Activated CD8-positive, alpha-beta memory T cell treated with anti-CD3 and anti-CD28 coated beads for 36 hours (primary cell): ENCODE measurements around the gene SIM2. TPM values are rescaled to one million over a fixed set of nuclear protein-coding genes. Genes with fewer than 3 reads are reported as not detected.

ENCODE experiments used
- CTCF ChIA-PET: fragments of 350-600 bp; sonication (Branson Sonifier 250); formaldehyde crosslinking; loops from one replicate; lab custom pipeline; 2021; ENCODE audit warnings: antibody characterized with exemption; lab: Charles Lee
- POLR2A ChIA-PET: fragments of 350-600 bp; sonication (Branson Sonifier 250); formaldehyde crosslinking; loops from one replicate; lab custom pipeline; 2021; ENCODE audit warnings: antibody characterized with exemption; lab: Charles Lee
- total RNA-seq, 2 experiments: library from RNA; stranded (reverse); gene quantifications; one replicate each; pipeline ENCODE4 v1.2.3, GENCODE V29; 2021

The SIM2 gene
- total RNA-seq, 2 experiments from 2014 or later, result not detected

DNA sequence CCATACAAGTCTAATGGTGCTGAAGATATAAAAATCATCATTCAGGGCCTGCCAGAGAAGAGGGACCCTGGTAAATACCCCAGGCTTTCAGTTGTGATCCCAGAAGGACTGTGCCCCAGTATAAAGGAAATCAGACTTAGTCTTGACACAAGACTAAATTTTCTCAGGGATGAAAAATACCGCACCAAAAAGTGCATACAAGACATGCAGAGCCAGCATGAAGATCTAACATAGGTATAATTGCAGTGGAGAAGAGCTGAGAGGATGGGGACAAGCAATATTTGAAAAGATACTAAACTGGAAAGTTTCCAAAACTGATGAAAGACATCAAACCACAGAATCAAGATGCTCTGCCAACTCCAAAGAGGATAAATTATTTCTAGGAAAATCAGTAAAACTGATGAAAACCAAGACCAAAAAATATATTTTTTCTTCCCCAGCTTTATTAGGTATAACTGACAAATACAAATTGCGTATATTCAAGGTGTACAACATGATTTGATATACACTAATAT is 17.7 kb upstream of the SIM2 start:
- CTCF ChIA-PET, result no interaction called here

DNA sequence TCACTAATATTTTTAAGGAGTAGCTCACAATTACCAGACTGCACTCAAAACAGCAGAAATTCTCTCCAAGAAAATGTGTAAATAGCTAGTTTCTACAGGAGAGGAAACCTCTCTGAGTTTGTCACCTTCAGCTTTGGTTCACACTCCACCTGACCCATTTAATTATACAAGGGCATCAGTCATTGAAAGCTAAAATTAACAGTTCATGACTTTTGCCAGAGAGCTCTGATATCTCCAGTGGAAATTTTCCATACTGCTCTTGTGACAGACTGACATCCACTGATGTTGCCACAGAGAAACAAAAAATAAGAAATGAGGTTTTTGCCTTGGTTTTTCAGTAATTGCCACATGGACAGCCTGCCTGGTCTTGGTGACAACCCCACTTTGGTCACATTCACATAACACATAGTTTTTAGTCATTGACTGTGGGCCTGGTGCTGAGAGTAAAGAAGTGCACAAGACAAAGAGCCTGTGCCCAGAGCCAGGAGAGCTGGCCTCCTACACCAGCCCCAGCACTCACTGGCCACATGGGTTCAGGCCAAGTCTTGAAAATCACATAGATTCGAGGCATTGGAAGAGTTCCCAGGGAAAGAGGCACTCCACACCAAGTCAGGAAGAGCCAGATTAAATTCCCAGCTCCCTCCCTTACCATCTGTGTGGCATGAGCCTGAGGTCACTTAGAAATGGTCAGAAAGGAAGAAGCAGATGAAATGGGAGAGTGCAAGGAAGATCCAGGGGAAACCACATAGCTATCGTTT is 13.8 kb upstream of the SIM2 start:
- CTCF ChIA-PET, result no interaction called here
- POLR2A ChIA-PET, result no interaction called here

More for the DNA sequence above, 17.7 kb upstream of the SIM2 start:
- POLR2A ChIA-PET, result no interaction called here

GRCh38 chr21:36686955-36687354 is 12.0 kb upstream of the SIM2 start:
- POLR2A ChIA-PET, result no interaction called here

GRCh38 chr21:36688324-36688723 is 10.6 kb upstream of the SIM2 start:
- CTCF ChIA-PET, result interaction anchor here (0.5 kb wide), 1 partner anchor 258 kb away, joined by 3 read pairs; no protein-coding TSS in a partner anchor
- POLR2A ChIA-PET, result no interaction called here

More at GRCh38 chr21:36686955-36687354, 12.0 kb upstream of the SIM2 start:
- CTCF ChIA-PET, result no interaction called here

DNA sequence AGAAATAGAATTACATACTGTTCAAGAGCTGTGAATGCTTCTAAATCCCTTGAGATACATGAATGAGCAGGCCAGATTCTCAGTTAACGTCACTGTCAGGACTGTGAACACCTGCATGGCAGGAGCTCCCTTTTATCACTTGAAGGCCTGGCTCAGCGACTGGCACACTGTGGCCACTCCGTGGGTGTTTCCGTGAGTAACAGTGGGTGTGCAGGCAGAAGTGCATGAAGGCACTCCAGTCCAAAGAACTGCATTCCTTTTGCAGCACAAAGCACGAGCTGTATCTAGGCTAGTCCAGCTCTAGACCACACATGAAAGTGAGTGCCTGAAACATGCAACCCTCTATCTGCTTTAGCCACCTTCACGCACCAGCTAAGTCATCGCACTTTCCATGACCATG is 9.6 kb upstream of the SIM2 start:
- ChIA-PET CTCF (no interaction called here), POLR2A (no interaction called here)

GRCh38 chr21:36690628-36691554 is 8.0 kb upstream of the SIM2 start:
- ChIA-PET POLR2A (no interaction called here), CTCF (no interaction called here)

GRCh38 chr21:36691555-36692041 is 7.3 kb upstream of the SIM2 start:
- ChIA-PET CTCF (no interaction called here), POLR2A (no interaction called here)

DNA sequence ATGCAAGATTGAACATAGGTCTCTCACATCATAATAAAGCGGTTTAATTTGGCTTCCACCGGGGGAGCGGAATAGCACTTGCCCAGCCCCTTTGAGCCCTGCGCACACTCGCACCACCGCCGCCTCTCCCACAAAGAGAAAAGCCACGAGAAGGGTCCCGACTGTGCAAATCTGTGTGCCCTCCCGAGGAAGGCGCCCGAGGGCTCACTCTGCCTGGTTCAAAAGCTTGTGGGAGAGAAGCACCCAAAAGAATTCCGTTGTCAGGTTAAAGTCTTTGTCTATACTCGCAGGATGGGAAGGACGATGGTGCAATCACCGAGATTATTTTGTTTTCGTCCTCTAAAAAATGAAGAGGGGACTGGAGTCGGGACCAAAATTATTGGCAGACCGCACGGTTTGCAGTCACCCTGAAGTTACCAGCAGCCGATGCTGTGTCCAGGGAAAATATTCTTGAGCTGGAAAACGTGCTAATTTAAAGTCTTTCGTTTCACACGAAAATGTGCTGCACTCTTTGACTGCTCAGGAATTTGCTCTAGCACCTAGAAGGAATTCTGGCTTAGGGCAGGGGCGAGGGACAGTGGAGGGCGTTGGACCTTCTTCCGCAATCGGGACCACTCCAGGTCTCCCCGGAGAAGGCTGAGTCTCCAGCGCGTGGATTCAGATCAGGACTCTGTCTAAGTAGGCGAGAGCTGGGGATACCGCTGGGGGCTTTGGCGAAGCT is 6.6 kb upstream of the SIM2 start:
- CTCF ChIA-PET, result no interaction called here
- POLR2A ChIA-PET, result interaction anchor here (0.7 kb wide), 1 partner anchor 172 kb away, joined by 3 read pairs; no protein-coding TSS in a partner anchor

DNA sequence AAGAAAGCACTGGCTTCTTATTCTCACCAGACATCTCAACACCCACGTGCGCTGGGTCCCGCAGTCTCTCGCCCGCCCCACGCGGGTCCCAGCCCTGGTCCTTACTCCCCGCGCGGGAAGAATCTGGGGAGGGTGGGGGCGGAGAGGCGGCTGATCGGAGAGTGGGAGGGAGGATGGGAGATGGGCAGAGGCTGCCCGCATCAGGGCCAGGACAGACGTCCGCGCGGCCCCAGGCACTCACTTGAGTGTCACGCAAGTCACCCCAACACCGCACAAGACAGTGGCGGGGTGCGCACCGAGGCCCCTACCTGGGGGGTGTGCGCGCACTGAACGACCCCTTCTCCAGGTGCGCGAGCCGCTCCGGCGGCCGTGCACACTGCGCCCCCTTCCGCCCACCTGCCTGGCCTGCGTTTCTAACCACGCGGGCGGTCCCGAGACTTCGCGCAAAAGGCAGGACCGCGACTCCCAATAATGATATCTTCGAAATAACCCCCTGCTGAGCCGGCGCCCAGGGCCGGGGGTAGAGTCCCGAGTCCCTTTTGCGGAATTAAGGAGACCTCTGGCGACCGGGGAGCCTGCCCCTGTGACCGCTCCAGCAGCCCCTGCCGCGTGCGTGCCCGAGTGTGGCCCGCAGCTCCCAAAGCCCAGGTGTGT is 6.0 kb upstream of the SIM2 start:
- CTCF ChIA-PET, result no interaction called here
- POLR2A ChIA-PET, result interaction anchor here (0.7 kb wide), 1 partner anchor 171 kb away, joined by 3 read pairs; no protein-coding TSS in a partner anchor

DNA sequence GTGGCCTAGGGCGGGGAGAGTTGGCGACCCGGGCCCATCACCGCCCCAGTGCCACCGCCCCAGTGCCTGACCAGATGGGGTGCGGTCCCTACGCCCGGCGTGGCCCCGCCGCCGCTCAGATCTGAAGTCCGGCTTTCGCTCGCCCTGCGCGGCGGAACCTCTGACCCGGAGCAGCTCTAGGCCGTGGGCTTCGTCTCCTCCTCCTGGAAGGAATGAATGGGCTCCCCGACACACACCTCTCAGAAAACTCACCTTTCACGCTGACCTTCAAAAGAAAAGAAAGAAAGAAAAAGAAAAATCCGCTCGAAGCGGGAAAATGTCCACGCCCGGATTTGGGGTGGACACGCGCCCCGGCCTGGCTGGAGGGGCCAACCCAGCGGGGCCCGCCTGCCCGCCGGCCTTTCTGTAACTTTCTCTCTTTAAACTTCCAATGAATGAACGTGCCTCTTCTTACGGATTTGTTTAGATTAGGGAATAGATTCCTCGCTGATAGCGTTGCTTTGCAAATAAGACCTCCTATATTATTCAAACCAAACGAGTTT is 5.4 kb upstream of the SIM2 start:
- CTCF ChIA-PET, result no interaction called here

GRCh38 chr21:36694031-36694515 is 4.8 kb upstream of the SIM2 start:
- POLR2A ChIA-PET, result no interaction called here
- CTCF ChIA-PET, result no interaction called here

More for the DNA sequence above, 5.4 kb upstream of the SIM2 start:
- POLR2A ChIA-PET, result no interaction called here

DNA sequence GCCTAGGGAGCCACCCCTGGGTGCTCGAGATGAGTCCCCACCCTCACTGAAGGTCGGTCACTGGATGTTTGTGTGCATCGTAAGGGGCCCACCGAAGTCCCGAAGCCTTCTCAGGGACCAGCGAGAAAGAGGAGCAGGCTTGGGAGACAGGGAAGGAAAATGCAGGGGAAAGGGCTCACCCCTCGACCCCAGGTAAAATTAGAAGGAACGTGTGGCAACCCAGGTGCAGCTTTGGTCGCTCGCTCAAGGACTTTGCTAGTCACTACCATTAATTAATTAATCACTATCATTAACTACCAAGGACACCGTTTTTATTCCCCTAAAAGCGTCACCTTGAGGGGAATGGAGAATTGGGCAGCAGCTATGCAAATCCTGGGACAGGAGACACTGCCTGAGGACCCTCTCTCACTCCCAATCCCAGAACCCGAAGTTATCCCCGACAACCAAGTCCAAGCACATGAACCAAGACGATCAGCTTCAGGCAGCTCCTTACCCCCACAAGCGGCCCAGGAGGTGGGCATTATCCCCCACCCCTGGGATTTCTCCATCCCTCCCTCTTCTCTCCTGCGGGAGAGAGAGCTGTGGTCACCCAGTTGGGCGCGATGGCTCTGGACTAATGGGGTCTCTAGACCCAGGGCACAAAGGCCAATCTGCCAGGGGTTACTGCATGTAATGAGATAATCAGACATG is 4.2 kb upstream of the SIM2 start:
- CTCF ChIA-PET, result no interaction called here
- POLR2A ChIA-PET, result no interaction called here

DNA sequence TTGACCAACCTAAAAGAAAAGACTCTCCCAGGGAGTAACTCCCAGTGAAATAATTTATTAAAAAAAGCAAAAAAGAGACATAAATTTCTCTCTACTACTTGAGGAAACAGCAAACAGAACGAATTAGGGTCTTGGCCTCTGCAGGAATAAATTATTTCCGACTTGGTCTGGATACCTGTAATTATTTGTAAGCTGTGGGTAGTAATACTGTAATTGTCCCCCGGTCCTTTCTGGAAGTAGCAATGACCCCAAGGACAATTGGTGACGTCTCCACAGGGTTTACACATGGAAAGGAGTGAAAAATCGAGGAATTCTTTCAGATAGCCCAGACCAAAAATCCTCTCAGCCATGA is 3.7 kb upstream of the SIM2 start:
- CTCF ChIA-PET, result no interaction called here
- POLR2A ChIA-PET, result no interaction called here

GRCh38 chr21:36695671-36696389 is 3.1 kb upstream of the SIM2 start:
- CTCF ChIA-PET, result no interaction called here
- POLR2A ChIA-PET, result no interaction called here

- ChIA-PET POLR2A (no interaction called here), CTCF (no interaction called here)
These were observed 2.4 kb upstream of the SIM2 start for GRCh38 chr21:36696390-36697059.

GRCh38 chr21:36697060-36697850 is 1.7 kb upstream of the SIM2 start:
- CTCF ChIA-PET, result no interaction called here
- POLR2A ChIA-PET, result no interaction called here
